ENCODE results near the gene LRFN5.
A peak's percentile ranks its signal among the peaks of the same experiment; 100 is the strongest.

The LRFN5 gene

DNA sequence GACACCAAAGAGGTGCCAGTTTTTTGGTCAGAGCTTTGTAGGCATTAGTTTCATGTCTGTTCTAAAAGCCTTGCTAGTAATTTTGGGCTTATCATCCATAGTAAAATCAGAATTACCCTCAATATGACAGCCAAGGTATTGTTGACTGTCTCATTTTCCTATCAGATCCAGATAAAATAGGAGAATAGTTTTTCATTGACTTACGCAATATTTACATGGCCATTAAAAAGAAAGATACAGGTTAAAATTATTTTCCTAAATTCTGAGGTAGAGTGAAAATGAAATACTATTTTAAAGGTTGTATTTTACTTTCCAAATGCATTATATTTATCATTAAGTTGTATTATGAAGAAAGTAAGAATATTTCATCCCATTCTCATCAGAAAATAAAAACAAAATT lies 203.7 kb downstream of the LRFN5 start:
- Histone ChIP-seq H3K4me1 (no peaks in the 10 kb centered on the region), H3K27me3 (no peaks in the 10 kb centered on the region), H3K4me3 (ENCODE audit: low read depth, low read length) (no peak overlapping the region), H3K9me3 (no peaks in the 10 kb centered on the region; the same call in none of the 2 replicates), H3K36me3 (no peaks in the 10 kb centered on the region)
- DNase-seq, result no peak
- TF ChIP-seq, protein P1, sequence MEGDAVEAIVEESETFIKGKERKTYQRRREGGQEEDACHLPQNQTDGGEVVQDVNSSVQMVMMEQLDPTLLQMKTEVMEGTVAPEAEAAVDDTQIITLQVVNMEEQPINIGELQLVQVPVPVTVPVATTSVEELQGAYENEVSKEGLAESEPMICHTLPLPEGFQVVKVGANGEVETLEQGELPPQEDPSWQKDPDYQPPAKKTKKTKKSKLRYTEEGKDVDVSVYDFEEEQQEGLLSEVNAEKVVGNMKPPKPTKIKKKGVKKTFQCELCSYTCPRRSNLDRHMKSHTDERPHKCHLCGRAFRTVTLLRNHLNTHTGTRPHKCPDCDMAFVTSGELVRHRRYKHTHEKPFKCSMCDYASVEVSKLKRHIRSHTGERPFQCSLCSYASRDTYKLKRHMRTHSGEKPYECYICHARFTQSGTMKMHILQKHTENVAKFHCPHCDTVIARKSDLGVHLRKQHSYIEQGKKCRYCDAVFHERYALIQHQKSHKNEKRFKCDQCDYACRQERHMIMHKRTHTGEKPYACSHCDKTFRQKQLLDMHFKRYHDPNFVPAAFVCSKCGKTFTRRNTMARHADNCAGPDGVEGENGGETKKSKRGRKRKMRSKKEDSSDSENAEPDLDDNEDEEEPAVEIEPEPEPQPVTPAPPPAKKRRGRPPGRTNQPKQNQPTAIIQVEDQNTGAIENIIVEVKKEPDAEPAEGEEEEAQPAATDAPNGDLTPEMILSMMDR (IDR thresholded peaks at IDR 0.05; ENCODE audit: low read depth, low read length), result no peak

DNA sequence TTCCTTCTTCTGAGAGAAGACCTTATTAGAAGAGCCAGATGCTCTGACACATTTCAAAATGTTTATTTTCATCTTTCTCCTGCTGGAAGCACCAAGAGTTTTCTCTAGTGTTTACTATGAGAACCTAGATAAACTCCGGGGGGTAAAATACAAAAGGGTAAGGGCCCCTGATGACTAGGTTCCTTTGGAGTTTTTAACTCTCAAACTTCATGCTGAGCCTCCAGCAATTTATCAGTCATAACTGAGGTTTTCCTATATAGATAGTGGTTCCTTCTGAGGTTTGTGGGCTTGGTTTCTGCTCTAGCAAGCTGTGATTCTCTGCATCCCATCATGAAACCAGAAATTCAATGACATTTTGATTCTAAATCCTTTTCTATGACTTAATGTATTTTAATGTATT lies 210.9 kb downstream of the LRFN5 start:
- no peaks in the 10 kb centered on the region for H3K36me3 ChIP-seq
- no peaks in the 10 kb centered on the region for H3K27me3 ChIP-seq
- H3K9me3 ChIP-seq, result no peaks in the 10 kb centered on the region; the same call in 1 of the 2 replicates
- no peaks in the 10 kb centered on the region for H3K4me1 ChIP-seq
- DNase-seq, result no peak
- TF ChIP-seq, protein P1 (IDR thresholded peaks at IDR 0.05; ENCODE audit: low read depth, low read length), result no peak
- no peak overlapping the region for H3K4me3 ChIP-seq (ENCODE audit: low read depth, low read length)

- TF ChIP-seq, protein P1 (IDR thresholded peaks at IDR 0.05; ENCODE audit: low read depth, low read length), result peak; percentile 27; the same call in 1 of the 2 replicates
- Histone ChIP-seq H3K9me3 (no peaks in the 10 kb centered on the region), H3K27me3 (no peaks in the 10 kb centered on the region), H3K4me3 (ENCODE audit: low read depth, low read length) (no peak overlapping the region), H3K36me3 (no peaks in the 10 kb centered on the region), H3K4me1 (no peaks in the 10 kb centered on the region)
- no peak for DNase-seq
These were observed 217.8 kb downstream of the LRFN5 start for GRCh38 chr14:41824441-41824840.

GRCh38 chr14:41825622-41826021 lies 218.9 kb downstream of the LRFN5 start:
- TF ChIP-seq, protein P1 (IDR thresholded peaks at IDR 0.05; ENCODE audit: low read depth, low read length), result no peak
- Histone ChIP-seq H3K4me3 (ENCODE audit: low read depth, low read length) (no peak overlapping the region), H3K4me1 (no peaks in the 10 kb centered on the region), H3K27me3 (no peaks in the 10 kb centered on the region), H3K36me3 (no peaks in the 10 kb centered on the region), H3K9me3 (no peaks in the 10 kb centered on the region)
- DNase-seq, result no peak

DNA sequence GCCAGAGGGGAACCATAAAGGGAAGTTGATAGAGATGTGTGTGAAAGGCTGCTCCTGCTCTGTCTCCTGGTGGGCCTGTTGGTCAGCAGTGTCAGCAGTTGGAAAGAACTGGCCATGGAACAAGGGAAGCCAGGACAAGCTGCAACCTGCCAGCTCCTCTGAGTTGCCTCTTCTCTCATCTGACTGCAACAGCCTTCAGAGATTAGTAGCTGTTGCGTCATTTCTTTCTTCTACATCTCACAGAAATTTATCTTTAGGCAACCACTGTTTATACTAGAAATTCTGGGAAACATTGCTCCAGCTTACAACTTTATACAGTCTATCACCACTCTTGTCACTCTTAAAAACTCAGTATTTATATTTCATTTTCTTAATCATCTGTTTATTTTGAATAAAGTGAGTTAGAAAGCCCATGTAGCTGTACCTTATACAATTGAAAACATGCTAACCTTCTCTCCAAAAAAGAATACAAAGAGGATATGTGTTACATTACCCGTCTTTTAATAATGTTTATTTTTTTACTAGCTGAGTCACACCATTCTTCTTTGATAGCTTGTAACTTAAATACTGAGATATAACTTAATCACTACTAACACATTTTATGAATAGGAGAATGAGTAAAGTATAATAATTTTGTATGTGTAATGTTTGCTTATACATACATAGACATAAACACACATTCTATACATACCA lies 224.2 kb downstream of the LRFN5 start:
- Histone ChIP-seq H3K36me3 (no peaks in the 10 kb centered on the region), H3K4me3 (ENCODE audit: low read depth, low read length) (no peak overlapping the region), H3K27me3 (no peaks in the 10 kb centered on the region), H3K4me1 (no peaks in the 10 kb centered on the region), H3K9me3 (no peaks in the 10 kb centered on the region)
- DNase-seq, result no peak
- TF ChIP-seq, protein P1 (IDR thresholded peaks at IDR 0.05; ENCODE audit: low read depth, low read length), result no peak

- no peaks in the 10 kb centered on the region for H3K27me3 ChIP-seq
- no peaks in the 10 kb centered on the region for H3K4me1 ChIP-seq
- no peak for DNase-seq
- no peaks in the 10 kb centered on the region for H3K9me3 ChIP-seq
- H3K36me3 ChIP-seq, result no peaks in the 10 kb centered on the region
- TF ChIP-seq, protein P1 (IDR thresholded peaks at IDR 0.05; ENCODE audit: low read depth, low read length), result no peak
- no peak overlapping the region for H3K4me3 ChIP-seq (ENCODE audit: low read depth, low read length)
These were observed 233.0 kb downstream of the LRFN5 start for GRCh38 chr14:41839661-41840060.
